HEK293 (cell line): ENCODE results near the gene POLR1B.

ENCODE experiments used
- CTCF ChIA-PET: fragments of 350-600 bp; formaldehyde crosslinking; extraction: SDS; loops from one replicate; lab custom pipeline; 2021; ENCODE audit warnings: antibody characterized with exemption; lab: Yijun Ruan, JAX
- POLR2A ChIA-PET: fragments of 300-600 bp; formaldehyde crosslinking; extraction: SDS; loops from one replicate; lab custom pipeline; 2020; ENCODE audit warnings: antibody characterized with exemption, inconsistent platforms; lab: Yijun Ruan, JAX
- H3K27ac ChIP-seq: fragments of 200-500 bp; sonication (Bioruptor generic); 2 replicates; pipeline ENCODE4 v1.5.1; 2014; ENCODE audit warnings: low read depth, low read length, control low read depth, inconsistent platforms; ENCODE audit errors: extremely low read depth
- H3K36me3 ChIP-seq, 2 experiments: fragments of 200-500 bp in 1 of 2; sonication (Bioruptor generic) in 1 of 2; 1 replicate in 1 of 2; 2 replicates in 1 of 2; pipeline ENCODE4 v1.5.1; 2014 to 2017; ENCODE audit warnings: inconsistent platforms in 2 of 2, low read length in 2 of 2; ENCODE audit not compliant: control insufficient read depth in 2 of 2, insufficient read depth in 1 of 2
- H3K4me1 ChIP-seq: fragments of 200-500 bp; sonication (Bioruptor generic); 2 replicates; pipeline ENCODE4 v1.5.1; 2014; ENCODE audit warnings: mild to moderate bottlenecking, low read length, inconsistent platforms; ENCODE audit not compliant: control insufficient read depth, insufficient read depth
- H3K4me3 ChIP-seq: 2 replicates; pipeline ENCODE4 v1.5.1; 2011; ENCODE audit warnings: low read depth, mild to moderate bottlenecking, control low read depth, low read length, moderate library complexity
- H3K9me3 ChIP-seq: fragments of 200-500 bp; sonication (Bioruptor generic); 2 replicates; pipeline ENCODE4 v1.5.1; 2014; ENCODE audit warnings: low read depth, low read length, inconsistent platforms; ENCODE audit not compliant: control insufficient read depth, insufficient read depth
- KLF8 ChIP-seq: fragments of 450-650 bp; formaldehyde crosslinking; IDR thresholded peaks from 2 replicates; pipeline ENCODE4 v1.5.1; 2016; ENCODE audit warnings: missing biosample characterization, missing genetic modification characterization
- YY2 ChIP-seq: fragments of 450-650 bp; formaldehyde crosslinking; IDR thresholded peaks from 2 replicates; pipeline ENCODE4 v1.5.1; 2016; ENCODE audit warnings: missing biosample characterization, missing genetic modification characterization
- ZBTB21 ChIP-seq: fragments of 450-650 bp; formaldehyde crosslinking; IDR thresholded peaks from 2 replicates; pipeline ENCODE4 v1.5.1; 2017; ENCODE audit warnings: missing biosample characterization, missing genetic modification characterization
- ZNF114 ChIP-seq: fragments of 450-650 bp; formaldehyde crosslinking; IDR thresholded peaks from 2 replicates; pipeline ENCODE4 v1.5.0; 2017; ENCODE audit warnings: missing biosample characterization, missing genetic modification characterization
- ZNF292 ChIP-seq: fragments of 450-650 bp; formaldehyde crosslinking; IDR thresholded peaks from 2 replicates; pipeline ENCODE4 v1.5.1; 2016; ENCODE audit warnings: low read depth, missing biosample characterization, missing genetic modification characterization, borderline replicate concordance
- ZNF350 ChIP-seq: fragments of 450-650 bp; formaldehyde crosslinking; IDR thresholded peaks from 2 replicates; pipeline ENCODE4 v1.5.0; 2017; ENCODE audit warnings: missing biosample characterization, mild to moderate bottlenecking, missing genetic modification characterization
- ZNF354C ChIP-seq: fragments of 450-650 bp; formaldehyde crosslinking; IDR thresholded peaks from 2 replicates; pipeline ENCODE4 v1.5.1; 2016; ENCODE audit warnings: missing biosample characterization, missing genetic modification characterization, low read depth, borderline replicate concordance
- ZNF473 ChIP-seq: fragments of 450-650 bp; formaldehyde crosslinking; IDR thresholded peaks from 2 replicates; pipeline ENCODE4 v1.5.1; 2017; ENCODE audit warnings: missing biosample characterization, missing genetic modification characterization
- ZNF48 ChIP-seq: fragments of 450-650 bp; formaldehyde crosslinking; IDR thresholded peaks from 2 replicates; pipeline ENCODE4 v1.5.1; 2016; ENCODE audit warnings: missing biosample characterization, missing genetic modification characterization
- ZNF658 ChIP-seq: fragments of 450-650 bp; formaldehyde crosslinking; IDR thresholded peaks from 2 replicates; pipeline ENCODE4; 2016; ENCODE audit warnings: missing biosample characterization, missing genetic modification characterization
- ZXDB ChIP-seq: fragments of 450-650 bp; formaldehyde crosslinking; IDR thresholded peaks from 2 replicates; pipeline ENCODE4 v1.5.1; 2016; ENCODE audit warnings: missing biosample characterization, missing genetic modification characterization
- TF ChIP-seq, protein P1 (sequence below): fragments of 450-650 bp; formaldehyde crosslinking; IDR thresholded peaks from 2 replicates; pipeline ENCODE4 v1.5.1; 2016; ENCODE audit warnings: missing biosample characterization, missing genetic modification characterization
- TF ChIP-seq, protein P2 (sequence below): fragments of 450-650 bp; formaldehyde crosslinking; IDR thresholded peaks from 2 replicates; pipeline ENCODE4 v1.5.1; 2016; ENCODE audit warnings: missing biosample characterization, missing genetic modification characterization, borderline replicate concordance
- TF ChIP-seq, protein P3 (sequence below): IDR thresholded peaks from 2 replicates; pipeline ENCODE4 v1.6.1; 2011; ENCODE audit warnings: mild to moderate bottlenecking, low read depth, low read length, borderline replicate concordance
- TF ChIP-seq, protein P4 (sequence below): fragments of 450-650 bp; formaldehyde crosslinking; IDR thresholded peaks from 2 replicates; pipeline ENCODE4 v1.5.1; 2017; ENCODE audit warnings: missing biosample characterization, missing genetic modification characterization

Gene POLR1B

DNA sequence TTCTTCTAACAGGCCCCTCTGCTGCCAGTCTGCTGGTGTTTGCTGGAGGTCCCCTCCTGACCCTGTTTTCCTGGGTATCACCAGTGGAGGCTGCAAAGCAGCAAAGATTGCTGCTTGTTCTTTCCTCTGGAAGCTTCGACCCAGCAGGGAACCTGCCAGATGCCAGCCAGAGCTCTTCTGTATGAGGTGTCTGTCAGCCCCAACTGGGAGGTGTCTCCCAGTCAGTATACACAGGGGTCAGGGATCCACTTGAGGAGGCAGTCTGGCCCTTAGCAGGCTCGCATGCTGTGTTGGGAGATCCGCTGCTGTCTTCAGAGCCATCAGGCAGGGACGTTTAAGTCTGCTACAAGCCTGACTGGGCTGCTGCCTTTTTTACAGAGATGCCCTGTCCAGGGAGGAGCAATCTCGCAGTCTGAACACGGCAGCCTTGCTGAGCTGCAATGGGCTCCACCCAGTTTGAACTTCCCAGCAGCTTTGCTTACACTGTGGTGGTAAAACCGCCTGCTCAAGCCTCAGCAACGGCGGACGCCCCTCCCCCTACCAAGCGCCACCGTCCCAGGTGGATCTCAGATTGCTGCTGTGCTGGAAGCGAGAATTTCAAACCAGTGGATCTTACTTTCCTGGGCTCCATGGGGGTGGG lies 72.1 kb downstream of the POLR1B start:
- no peak overlapping the region for H3K4me3 ChIP-seq
- POLR2A ChIA-PET, result no interaction called here
- CTCF ChIA-PET, result interaction anchor here (0.6 to 0.7 kb wide), 3 partner anchors 17 to 1468 kb away, joined by 3 read pairs; no protein-coding TSS in a partner anchor

More for the DNA sequence above, 72.1 kb downstream of the POLR1B start:
- TF ChIP-seq ZNF658 (tag by site-specific recombination), result no peak
- TF ChIP-seq KLF8, result no peak
- TF ChIP-seq, protein P1, sequence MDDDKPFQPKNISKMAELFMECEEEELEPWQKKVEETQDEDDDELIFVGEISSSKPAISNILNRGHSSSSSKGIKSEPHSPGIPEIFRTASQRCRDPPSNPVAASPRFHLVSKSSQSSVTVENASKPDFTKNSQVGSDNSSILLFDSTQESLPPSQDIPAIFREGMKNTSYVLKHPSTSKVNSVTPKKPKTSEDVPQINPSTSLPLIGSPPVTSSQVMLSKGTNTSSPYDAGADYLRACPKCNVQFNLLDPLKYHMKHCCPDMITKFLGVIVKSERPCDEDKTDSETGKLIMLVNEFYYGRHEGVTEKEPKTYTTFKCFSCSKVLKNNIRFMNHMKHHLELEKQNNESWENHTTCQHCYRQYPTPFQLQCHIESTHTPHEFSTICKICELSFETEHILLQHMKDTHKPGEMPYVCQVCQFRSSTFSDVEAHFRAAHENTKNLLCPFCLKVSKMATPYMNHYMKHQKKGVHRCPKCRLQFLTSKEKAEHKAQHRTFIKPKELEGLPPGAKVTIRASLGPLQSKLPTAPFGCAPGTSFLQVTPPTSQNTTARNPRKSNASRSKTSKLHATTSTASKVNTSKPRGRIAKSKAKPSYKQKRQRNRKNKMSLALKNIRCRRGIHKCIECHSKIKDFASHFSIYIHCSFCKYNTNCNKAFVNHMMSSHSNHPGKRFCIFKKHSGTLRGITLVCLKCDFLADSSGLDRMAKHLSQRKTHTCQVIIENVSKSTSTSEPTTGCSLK (tag by site-specific recombination), result no peak
- TF ChIP-seq, protein P2, sequence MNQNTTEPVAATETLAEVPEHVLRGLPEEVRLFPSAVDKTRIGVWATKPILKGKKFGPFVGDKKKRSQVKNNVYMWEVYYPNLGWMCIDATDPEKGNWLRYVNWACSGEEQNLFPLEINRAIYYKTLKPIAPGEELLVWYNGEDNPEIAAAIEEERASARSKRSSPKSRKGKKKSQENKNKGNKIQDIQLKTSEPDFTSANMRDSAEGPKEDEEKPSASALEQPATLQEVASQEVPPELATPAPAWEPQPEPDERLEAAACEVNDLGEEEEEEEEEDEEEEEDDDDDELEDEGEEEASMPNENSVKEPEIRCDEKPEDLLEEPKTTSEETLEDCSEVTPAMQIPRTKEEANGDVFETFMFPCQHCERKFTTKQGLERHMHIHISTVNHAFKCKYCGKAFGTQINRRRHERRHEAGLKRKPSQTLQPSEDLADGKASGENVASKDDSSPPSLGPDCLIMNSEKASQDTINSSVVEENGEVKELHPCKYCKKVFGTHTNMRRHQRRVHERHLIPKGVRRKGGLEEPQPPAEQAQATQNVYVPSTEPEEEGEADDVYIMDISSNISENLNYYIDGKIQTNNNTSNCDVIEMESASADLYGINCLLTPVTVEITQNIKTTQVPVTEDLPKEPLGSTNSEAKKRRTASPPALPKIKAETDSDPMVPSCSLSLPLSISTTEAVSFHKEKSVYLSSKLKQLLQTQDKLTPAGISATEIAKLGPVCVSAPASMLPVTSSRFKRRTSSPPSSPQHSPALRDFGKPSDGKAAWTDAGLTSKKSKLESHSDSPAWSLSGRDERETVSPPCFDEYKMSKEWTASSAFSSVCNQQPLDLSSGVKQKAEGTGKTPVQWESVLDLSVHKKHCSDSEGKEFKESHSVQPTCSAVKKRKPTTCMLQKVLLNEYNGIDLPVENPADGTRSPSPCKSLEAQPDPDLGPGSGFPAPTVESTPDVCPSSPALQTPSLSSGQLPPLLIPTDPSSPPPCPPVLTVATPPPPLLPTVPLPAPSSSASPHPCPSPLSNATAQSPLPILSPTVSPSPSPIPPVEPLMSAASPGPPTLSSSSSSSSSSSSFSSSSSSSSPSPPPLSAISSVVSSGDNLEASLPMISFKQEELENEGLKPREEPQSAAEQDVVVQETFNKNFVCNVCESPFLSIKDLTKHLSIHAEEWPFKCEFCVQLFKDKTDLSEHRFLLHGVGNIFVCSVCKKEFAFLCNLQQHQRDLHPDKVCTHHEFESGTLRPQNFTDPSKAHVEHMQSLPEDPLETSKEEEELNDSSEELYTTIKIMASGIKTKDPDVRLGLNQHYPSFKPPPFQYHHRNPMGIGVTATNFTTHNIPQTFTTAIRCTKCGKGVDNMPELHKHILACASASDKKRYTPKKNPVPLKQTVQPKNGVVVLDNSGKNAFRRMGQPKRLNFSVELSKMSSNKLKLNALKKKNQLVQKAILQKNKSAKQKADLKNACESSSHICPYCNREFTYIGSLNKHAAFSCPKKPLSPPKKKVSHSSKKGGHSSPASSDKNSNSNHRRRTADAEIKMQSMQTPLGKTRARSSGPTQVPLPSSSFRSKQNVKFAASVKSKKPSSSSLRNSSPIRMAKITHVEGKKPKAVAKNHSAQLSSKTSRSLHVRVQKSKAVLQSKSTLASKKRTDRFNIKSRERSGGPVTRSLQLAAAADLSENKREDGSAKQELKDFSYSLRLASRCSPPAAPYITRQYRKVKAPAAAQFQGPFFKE (tag by site-specific recombination), result no peak
- TF ChIP-seq ZNF350 (tag by site-specific recombination), result no peak
- TF ChIP-seq ZXDB (tag by site-specific recombination), result no peak
- TF ChIP-seq ZNF292, result no peak
- TF ChIP-seq ZBTB21 (tag by site-specific recombination), result no peak
- no peak for TF ChIP-seq ZNF48 (tag by site-specific recombination)
- TF ChIP-seq, protein P3, sequence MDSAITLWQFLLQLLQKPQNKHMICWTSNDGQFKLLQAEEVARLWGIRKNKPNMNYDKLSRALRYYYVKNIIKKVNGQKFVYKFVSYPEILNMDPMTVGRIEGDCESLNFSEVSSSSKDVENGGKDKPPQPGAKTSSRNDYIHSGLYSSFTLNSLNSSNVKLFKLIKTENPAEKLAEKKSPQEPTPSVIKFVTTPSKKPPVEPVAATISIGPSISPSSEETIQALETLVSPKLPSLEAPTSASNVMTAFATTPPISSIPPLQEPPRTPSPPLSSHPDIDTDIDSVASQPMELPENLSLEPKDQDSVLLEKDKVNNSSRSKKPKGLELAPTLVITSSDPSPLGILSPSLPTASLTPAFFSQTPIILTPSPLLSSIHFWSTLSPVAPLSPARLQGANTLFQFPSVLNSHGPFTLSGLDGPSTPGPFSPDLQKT, result no peak
- no peak for TF ChIP-seq ZNF354C (tag by site-specific recombination)
- TF ChIP-seq, protein P4, sequence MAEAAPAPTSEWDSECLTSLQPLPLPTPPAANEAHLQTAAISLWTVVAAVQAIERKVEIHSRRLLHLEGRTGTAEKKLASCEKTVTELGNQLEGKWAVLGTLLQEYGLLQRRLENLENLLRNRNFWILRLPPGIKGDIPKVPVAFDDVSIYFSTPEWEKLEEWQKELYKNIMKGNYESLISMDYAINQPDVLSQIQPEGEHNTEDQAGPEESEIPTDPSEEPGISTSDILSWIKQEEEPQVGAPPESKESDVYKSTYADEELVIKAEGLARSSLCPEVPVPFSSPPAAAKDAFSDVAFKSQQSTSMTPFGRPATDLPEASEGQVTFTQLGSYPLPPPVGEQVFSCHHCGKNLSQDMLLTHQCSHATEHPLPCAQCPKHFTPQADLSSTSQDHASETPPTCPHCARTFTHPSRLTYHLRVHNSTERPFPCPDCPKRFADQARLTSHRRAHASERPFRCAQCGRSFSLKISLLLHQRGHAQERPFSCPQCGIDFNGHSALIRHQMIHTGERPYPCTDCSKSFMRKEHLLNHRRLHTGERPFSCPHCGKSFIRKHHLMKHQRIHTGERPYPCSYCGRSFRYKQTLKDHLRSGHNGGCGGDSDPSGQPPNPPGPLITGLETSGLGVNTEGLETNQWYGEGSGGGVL (tag by site-specific recombination), result no peak
- TF ChIP-seq YY2, result no peak
- no peak for TF ChIP-seq ZNF473 (tag by site-specific recombination)
- no peak for TF ChIP-seq ZNF114 (tag by site-specific recombination)
- no peak overlapping the region for H3K27ac ChIP-seq
- no peaks in the 10 kb centered on the region for H3K9me3 ChIP-seq
- no peaks in the 10 kb centered on the region for H3K4me1 ChIP-seq
- no peaks in the 10 kb centered on the region for H3K36me3 ChIP-seq
